SKM-1 treated with dmso at 0.1 percent for 144 hours (cell line): ENCODE measurements around the gene COL18A1.

Experiments
- DNase-seq: peaks from one replicate; lab custom pipeline; 2025; ENCODE audit not compliant: unreplicated experiment; lab: John Stamatoyannopoulos, UW

COL18A1 gene

DNA sequence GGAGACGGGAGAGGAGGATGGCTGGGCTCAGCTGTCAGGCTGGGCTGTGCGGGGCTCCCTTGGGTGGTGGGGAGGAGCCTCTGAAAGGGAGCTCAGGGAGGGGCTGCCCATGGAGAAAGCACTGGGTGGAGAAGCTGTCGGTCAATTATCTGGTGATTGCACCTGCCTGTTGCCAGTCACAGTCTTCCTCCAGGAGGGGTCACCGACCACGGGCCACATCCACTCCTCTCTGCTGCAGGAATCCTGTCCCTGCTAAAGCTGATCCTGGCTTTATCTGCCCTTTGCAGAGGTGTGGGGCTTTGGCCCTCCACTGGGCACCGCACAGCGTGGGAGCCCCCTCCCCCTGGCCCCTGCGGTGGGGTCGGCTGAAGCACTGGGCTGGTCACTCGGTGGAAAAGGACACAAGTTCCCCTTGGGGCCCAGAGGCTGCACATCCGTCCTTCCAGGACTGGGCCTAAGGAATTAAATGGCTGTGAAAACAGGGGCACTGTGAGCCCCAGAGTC lies 21.8 kb upstream of the COL18A1 start:
- no peak for DNase-seq

DNA sequence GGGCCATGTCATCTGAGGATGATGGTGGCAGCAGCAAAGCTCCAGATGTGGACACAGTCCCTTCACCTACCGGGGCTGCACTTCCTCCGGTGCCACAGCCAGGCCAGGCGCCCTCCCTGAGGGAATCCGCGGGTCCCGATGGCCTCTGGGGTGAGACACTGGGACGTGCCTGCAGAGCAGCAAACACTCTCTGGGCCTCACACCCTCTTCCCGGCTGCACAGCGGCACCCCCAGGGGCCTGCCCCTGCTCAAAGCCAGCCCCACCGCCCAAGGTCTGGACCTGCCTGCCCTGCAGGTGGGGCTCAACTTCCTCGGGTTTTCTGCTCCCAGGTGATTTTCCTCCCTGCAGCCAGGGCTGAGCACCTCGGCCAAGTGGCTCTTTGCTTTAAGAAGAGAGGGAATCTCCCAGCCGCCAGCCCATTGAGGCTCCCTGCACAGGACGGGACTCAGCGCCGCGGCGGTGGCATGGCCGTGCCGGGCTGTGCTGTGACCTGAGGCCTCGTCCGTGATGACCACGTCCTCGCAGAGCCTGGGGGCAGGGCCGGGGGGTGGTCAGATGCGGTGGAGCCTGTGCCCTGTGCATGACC lies 21.3 kb upstream of the COL18A1 start:
- no peak for DNase-seq

GRCh38 chr21:45384656-45385548 lies 20.1 kb upstream of the COL18A1 start:
- no peak for DNase-seq

DNA sequence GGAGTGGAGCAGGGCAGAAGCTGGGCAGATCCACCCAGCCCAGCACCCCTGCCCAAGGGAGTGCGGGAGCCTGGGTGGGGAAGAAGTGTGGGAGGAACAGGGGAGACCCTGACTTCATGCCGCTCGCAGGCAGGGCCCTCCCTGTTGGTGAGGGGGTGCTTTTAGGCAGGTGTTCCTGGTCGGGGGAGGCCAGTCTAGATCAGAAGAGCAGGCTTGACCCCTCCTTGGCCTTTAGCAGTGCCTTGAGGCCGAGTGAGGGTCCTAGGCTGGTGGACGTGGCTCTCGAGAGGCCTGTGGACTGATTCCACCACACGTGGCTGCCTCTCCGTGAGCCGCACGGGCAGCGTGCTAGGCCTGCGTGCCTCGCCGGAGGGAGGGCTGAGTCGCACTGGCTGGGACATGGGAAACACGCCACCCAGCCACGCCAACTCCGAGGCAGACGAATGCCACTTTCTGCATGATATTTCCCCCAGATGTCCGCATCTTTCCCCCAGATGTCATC lies 19.4 kb upstream of the COL18A1 start:
- no peak for DNase-seq

DNA sequence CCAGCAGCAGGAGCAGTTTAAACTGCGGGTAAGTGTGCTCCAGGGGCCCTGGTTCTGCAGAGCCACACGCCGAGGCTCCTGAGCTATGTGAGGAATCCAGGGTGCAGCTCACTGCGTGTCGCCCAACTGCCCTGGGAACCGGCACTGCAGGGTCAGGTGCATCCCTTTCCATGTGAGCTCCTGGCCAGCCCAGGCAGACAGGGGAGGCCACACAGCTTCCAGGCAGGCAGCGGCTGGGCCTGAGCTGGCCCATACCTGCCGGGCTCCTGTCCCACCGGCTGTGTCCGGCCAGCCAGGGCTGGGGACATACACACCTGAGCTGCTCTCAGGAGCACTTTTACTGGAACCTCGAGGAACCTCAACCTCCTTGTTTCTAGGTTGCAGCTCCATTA lies 18.6 kb upstream of the COL18A1 start:
- no peak for DNase-seq

DNA sequence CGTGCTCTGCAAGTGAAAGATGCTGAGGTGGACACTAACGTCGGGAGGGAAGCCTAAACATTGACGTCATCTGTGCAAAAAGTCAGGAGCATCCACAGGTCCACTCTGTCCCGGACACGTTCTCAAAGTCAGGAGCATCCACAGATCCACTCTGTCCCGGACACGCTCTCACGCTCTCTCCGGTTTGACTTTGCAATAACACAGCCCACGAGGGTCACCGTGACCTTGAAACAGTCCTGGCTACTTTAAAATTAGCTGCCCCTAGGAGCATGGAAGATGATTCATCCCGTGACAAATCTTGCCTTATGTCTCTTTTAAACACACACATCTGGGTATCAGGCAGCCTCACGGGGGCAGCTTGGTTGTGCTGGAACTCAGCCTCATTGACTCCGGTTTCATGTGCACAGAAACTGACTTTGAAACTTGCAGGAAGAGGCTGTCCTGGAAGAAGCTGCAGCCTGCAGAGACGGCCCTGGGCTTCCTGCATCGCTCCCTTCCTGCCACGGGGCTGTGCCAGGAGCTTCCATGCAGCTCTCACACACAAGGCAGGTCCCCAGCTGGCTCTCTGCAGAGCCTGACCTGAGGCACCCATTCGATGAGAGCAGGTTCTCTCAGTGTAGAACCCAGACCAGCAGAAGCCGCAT lies 18.1 kb upstream of the COL18A1 start:
- no peak for DNase-seq

DNA sequence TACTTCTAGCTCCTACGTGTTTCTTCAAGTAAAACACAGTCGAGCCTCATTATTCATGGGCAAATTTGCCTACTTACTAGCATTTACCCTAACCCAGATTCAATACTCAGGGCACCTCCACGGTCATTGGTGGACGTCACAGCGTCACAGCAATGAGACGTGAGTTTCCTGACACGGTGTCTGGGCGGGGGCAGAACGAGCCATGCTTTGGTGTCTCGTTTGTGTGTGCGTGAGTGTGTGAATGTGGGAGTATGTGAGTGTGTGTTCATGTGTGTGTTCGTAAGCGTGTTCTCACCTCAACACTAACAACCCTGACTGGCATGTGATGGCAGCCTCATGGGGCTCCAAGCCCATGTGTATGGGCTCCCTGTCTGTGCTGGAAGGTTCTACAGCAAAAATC lies 17.5 kb upstream of the COL18A1 start:
- no peak for DNase-seq

- DNase-seq, result no peak
Observed at GRCh38 chr21:45388011-45388521, 16.9 kb upstream of the COL18A1 start.

DNA sequence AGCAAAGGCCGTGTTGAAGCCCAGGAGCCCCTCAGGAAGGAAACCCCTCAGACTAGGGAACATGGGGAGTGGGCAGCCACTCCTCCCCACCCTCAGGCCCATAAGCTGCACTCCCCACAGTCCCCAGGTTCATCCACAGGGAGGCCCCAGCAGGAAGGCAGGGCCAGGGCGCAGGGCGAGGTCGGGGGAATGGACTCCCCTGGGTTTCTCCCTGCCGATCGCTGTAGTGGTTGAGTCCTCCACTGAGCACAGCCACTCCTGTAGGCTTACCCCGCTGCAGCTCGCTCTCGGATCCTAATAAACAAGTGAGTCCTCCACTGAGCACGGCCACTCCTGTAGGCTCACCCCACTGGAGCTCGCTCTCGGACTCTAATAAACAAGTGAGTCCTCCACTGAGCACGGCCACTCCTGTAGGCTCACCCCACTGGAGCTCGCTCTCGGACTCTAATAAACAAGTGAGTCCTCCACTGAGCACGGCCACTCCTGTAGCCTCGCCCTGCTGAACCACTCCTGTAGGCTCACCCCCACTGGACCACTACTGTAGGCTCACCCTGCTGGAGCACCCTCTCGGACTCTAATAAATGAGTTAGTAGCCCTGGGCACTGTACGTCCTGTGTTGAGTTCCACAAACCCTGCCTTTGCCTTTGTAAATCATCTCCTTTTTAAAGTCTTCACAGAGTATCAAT lies 16.2 kb upstream of the COL18A1 start:
- DNase-seq, result no peak

DNA sequence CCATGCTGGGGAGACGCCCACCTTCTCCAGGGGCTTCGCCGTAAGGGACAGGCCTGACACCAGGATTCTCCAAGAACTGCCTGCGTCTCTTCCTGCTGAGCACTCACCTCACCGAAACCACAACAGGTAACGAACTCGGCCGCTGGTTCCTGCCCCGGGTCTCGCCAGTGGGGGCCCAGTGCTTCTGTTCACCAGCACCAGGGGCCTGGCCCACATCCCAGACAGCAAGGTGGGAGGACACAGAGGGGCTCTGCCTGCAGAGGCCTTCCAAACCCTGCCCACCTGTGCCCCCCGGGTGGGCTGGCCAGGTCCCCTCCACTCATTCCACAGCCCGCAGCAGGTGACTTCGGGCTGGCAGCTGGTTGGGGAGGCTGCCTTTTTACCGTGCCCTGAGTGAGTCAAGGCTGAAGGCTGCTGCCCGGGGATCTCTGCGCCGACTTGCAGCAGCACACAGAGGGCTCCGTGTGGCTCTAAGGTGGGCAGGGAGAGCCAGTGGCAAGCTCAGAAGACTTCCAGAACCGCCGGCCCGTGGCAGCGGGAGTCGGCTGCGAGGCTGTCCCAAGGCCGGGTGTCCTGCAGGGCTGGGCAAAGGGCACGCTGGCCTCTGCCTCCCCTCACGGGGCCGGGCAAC lies 14.7 kb upstream of the COL18A1 start:
- DNase-seq, result no peak

- no peak for DNase-seq
Observed at GRCh38 chr21:45390831-45391742, 13.9 kb upstream of the COL18A1 start.

DNA sequence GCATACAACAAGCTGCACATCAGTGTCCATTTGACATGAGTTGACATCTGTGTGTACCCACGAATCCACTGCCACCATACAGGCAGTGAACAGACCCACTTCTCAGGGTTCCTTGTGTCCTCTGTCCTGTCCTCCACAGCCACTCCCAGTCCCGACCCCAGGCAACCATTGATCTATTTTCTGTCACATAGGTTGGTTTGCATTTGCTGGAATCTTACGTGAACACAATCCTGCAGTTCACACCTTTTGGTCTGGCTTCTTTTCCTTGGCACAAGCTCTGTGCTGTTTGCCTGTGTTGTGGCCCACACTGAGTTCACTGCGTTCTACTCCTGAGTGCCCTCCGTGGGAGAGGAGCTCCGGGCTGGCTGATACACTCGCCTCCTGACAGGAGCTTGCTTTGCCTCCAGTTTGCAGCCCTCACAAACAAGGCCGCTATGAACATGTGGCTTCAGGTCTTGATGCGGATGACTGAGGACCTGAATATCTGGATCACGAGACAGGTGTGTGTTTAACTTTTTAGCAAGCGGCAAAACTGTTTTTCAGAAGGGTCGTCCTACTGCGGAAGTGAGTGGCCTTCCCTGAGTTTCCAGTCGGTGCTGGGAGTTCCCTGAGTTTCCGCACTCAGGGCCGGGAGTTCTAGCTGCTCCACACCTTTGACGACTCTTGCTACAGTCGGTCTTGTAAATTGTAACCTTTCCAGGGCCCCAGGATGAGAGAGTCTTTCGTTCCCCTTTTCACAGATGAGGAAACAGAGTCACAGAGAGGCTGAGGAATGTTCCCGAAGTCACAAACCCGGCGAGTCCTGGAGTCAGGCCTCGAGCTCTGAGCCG lies 13.0 kb upstream of the COL18A1 start:
- no peak for DNase-seq

DNA sequence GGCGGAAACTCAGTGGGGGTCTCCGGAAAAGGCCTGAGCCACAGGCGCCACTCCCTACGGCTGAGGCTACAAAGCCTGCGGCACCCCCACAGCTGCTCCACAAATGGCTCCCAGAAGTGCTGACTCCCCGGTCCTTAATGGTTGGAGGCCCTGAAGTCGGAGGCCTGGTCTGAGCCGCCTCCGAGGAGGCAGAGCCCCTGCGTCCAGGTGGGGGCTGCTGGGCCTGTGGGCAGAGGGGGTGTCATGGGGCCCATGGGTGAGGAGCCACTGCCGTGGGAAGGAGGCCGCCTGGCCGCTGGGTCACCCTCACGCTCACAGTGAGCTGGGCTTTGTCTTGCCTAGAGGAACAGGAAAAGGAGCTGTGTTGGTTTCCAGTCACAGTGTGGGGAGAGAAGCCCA lies 12.4 kb upstream of the COL18A1 start:
- DNase-seq, result no peak

DNA sequence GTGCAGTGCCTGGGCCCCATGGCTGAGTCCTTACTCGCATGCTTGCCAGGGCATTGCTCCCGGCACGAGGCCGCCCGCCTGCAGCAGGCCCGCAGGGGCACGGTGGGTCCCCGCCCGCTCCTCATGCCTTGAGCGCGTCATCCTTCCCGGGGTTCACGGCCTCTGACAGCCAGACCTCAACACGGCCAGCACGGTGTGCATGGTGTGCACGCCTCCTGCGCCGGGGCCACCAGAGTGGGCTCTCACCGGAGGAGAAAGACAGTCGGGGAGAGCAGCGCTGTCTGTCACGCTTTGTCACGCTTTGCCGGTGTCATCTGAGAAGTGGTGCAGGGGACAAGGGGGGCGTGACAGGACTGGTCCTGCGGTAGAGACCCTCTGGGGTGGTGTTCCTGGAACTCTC lies 11.9 kb upstream of the COL18A1 start:
- DNase-seq, result no peak

- no peak for DNase-seq
Observed at GRCh38 chr21:45393833-45394638, 10.9 kb upstream of the COL18A1 start.

- DNase-seq, result no peak
Observed at GRCh38 chr21:45396620-45396995, 8.4 kb upstream of the COL18A1 start.

- DNase-seq, result no peak
Observed at GRCh38 chr21:45397381-45397780, 7.6 kb upstream of the COL18A1 start.

DNA sequence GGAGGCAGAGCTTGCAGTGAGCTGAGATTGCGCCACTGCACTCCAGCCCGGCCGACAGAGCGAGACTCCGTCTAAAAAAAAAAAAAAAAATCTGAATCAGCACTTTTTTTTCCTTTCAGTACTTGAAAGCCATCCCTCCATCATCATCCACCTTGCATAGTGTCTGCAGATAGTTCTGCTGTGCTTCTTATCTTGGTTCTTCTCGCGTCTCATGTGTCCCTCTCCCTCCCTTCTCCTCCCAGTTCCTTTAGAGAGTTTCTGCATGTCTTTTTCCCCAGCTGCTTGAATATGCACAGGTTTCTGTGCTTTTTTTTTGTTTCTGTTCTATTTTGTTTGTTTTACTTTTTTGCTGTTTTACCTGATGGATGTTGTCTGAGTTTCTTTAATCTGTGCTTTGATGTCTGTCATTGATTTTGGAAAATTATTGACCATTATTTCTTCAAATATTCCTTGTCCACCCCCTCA lies 3.9 kb upstream of the COL18A1 start:
- DNase-seq, result no peak
